Activated T-cell treated with anti-CD3 and anti-CD28 coated beads for 1 hour (primary cell): Measurements from ENCODE around the gene SUV39H2.
"Not testable (repeated sequence)": the region's sequence is repeated elsewhere in the genome, so short reads cannot be mapped to it uniquely, and the experiment has no call there.

Source experiments
- DNase-seq: peaks from one replicate; pipeline ENCODE4 v3.0.0-alpha.2; 2020; ENCODE audit warnings: low read depth

Gene SUV39H2

DNA sequence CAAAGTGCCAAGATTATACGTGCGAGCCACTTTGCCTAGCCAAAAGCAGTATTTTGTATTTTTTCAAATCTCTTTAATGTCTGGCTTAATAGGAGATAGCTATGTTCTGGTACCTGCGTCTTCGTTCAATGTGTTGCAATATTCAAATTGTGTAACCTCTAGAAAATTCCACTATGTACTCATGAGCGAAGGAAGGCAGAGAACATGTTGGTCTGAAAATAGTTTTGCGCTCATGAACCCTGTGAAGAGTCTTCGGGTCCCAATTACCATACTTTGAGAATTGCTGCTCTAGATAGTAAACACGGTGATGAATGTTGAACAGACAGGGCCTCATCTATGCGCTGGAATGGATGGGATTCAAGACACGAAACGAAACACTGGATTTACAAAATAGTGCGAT is 2.7 kb upstream of the SUV39H2 start:
- DNase-seq = no peak

DNA sequence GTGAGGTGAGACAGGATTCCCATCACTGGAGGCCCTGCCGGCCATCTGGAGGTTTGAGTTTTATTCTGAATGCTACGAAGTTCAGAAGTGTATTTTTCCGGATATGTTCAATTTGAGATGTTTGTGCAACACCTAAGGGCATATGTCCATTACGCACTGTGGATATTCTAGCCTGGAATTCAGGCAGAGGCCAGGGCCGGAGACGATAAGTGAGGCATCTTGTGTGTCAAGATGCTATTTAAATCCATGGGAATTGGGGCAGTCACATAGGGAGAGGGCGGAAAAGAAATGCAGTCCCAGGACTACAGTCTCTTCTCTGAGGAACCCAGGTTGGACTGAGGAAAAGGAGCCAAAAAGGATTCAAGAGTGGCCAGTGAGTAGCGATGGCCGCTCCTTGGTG is 1.9 kb upstream of the SUV39H2 start:
- DNase-seq = no peak

DNA sequence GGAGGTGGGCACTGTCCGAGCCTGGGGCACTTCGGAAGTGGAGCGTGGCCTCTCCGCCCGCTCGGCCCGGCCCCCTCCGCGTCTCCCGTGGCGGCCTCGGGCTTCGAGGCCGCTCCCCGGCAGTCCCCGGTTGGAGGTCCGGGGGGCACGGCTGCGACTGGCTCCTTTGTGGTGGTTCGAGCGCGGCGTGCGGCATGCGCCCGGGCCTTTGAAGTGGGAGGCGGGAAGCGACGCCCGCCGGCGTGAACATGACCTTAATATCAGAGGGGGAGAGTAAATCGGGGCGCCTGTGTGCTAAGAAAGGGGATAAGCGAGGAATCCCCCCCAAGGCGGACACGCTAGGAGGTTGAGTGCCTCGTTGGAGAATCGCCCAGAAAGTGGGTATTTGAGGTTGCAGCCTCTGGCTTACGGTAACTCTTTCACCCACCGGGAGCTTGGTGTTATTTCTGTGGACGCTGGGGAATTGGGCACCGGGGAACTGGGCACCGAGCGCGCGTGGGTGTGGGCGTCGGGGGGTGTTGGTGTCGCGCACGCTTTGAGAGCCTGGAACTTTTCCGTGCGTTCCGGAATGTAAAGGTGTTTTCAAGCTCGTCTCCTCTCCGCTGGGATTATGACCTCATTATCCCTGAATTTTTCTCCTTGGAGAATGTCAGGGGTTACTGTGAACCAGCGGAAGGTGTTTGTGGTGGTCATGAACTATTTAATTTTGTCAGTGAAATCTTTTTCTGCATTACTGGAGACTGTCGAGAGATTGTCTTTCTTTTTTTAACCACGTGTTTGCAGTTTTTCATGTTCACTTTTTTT is 660 bp downstream of the SUV39H2 start:
- DNase-seq = peak; percentile 12

DNA sequence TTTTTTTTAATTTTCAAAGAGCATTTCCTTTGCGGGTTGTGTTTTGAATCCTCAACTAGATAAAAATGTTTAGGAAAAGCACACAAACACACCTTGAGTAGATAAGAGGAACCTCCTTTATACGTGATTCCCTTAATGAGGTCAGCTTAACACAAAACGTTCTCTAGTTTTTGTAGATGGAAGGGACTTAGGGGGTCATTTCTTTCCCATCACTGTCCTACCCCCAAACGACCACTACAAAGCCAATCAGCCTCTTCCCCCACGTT is 1.2 kb downstream of the SUV39H2 start:
- no peak for DNase-seq

DNA sequence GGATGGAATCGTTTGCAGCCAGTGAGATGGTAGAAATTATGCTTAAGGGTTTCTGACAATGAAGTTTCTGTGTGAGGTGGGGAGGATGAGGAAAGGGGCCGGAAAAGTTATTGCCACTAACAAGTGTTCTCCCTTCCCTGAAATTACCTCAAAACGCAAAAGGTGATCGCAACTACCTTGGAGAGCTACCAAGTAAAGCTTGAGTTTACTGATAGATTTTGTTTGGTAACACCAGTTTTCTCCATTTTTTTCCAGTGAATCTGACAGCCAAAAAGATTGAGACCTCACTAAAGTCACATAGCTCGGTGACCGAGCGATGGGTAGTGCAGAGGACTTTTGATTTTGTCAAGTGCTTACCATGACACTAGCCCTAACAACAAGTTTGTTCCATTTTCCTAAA is 1.6 kb downstream of the SUV39H2 start:
- DNase-seq = no peak

DNA sequence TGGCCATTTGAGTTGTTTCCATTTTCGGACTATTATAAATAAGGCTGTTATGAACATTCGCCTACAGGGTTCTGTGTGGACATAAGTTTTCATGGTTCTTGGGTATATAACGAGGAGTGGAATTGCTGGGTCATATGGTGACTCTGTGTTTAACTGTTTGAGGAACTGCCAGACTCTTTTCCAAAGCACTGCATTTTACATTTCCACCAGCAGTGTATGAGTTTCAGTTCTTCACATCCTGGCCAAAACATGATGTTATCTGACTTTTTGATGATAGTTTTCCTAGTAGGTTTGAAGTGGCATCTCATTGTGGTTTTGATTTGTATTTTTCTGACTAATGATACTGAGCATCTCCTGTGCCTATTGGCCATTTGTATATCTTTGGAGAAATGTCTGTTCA is 5.4 kb downstream of the SUV39H2 start:
- no peak for DNase-seq

DNA sequence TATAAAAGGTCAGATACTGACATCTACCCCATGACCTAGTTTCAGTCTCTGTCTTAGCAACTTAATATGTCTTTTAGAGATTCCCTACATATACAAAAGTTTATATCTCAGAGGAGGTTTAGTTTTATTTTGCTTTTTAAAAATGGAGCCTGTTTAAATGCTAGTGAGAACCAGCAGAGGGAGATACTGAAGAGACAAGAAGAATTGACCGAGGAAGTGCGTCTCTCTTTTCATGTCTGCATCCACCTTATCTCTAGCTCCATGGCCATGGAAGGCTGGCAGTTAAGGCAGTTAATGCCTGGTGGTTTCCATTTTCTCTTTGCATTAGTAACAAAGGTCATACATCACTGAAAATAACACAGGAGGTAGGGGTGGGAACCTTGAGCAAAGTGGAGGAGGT is 10.7 kb downstream of the SUV39H2 start:
- DNase-seq = no peak

DNA sequence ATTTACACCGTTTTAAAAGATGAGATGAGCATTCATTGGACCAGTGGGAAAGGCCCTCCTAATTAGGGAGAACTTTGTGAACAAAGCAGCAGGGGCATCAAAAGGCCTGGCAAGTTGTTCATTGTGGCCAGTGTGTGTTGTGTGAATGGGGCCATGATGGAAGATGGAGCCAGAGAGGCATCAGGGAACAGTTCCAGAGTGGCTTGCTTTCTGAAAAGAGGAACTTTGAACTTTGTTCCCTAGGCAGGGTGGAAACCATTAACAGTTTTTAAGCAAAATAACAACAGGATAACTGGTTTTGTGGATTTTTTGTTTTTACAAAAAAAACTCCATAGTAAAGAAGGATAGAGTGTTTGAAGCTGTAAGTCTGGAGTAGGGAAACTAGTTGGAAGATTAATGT is 12.5 kb downstream of the SUV39H2 start:
- DNase-seq = no peak

DNA sequence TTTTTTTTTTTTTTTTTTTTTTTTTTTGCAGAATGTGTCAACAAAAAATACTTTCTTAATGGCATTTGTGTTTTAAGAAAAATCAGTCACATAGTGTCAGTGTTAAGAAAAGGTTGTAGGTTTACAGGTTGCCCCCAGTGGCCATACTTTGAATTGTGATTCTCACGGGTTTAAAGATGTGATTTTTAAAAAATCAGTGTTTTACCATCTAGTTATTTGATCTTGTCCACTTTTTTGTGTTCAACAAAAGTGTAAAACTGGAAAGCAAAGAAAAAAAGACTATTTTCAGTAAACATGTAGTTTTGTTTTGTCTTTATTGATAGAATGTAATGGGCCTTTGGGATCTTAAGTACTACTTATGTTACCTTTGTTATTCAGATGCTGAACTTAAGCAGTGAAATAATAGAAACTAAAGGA is 25.7 kb downstream of the SUV39H2 start:
- no peak for DNase-seq

DNA sequence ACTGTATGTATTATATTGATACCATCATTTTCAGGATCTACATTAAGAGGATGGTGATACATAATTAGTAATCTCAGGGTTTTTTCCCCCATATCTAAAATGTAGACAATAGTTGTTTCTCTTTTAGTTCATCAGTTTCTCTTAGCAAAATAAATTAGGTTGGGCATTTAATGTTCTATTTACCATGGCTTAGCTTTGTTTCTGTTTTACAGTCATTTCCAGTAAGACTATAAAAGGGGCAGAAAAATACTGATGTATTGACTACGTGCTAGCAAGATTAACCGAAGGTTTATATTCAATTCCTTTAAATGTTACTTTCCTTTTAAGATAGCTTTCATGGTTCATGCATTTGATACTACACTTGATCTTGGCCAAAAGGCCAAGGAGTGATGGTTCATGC is 26.2 kb downstream of the SUV39H2 start:
- no peak for DNase-seq

DNA sequence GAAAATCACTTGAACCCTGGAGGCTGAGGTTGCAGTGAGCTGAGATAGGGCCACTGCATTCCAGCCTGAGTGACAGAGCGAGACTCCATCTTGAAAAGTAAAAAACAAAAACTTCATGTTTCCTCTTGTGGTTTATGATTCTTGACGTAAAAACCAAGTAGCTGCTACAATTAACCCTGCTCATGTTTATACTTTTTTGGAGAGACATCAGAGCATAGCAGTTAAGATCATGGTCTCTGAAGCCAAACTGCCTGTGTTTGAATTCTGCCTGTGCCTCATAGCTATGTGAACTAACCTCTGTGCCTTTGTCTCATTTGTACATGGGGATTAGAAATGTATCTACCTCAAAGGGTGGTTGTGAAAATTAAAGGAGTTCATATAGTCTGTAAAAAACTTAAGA is 27.2 kb downstream of the SUV39H2 start:
- DNase-seq = no peak

DNA sequence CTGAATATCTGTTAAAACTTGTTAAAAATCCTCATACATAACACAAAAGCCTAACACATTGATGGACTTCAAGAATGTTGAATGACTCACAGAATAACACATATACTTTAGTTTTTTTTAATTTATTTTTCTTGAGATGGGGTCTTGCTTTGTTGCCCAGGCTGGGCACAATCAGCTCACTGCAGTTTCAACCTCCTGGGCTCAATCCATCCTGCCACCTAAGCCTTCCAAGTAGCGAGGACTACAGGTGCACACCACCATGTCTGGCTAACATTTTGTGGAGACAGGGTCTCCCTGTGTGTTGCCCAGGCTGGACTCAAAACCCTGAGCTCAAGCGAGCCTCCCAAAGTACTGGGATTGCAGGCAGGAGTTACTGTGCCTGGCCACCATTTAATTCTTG is 28.1 kb downstream of the SUV39H2 start:
- DNase-seq = no peak

DNA sequence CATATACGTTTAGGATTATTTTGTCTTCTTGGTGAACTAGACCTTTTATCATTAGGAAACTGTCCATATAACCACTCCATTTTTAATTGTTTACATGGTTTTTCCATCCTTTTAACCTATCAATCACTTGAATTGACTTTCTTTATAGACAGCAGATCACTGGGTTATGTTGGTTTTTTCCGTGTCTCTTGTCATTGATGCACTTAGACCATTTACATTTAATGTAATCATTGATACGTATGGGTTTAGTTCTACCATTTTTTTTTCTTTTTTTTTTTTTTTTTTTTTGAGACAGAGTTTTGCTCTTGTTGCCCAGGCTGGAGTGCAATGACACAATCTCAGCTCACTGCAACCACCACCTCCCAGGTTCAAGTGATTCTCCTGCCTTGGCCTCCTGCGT is 28.9 kb downstream of the SUV39H2 start:
- not testable (repeated sequence) for DNase-seq

DNA sequence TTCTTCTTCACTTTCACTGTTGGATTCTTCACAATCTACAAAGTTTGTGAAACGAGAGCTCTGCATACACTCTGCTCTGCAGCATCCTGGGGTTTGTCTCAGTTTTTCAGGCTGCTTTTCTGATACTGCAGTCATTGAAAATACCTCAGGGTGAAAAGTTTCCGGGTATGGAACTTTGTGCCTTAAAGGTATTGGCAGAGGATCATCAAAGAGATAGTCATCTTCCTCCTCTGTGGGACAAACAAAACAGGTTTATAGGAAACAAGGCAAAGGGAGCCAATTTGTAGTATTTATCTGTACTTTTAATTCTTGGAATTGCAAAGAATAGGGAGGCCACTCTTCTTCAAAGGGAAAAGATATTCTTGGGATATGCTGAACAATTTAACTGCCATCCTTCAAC is 30.4 kb downstream of the SUV39H2 start:
- DNase-seq = no peak

DNA sequence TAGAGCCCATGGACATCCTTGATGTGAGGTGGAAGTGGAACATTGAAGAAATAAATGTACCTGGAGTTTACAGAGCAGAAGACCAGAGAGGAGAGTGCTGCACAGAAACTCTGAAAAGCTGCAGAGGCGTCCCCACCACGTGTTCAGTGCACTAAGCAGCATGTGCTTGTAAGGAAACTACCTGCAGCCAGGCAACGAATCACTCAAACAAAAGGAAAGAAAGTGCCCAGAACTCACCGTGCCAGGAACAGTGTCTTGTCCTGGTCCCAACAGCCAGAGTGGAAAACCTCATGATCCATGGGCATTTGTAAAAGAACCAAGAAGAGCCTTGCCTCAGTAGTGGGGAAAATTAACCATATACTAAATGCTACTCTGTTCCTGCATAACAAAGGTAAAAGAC is 32.3 kb downstream of the SUV39H2 start:
- DNase-seq = no peak

DNA sequence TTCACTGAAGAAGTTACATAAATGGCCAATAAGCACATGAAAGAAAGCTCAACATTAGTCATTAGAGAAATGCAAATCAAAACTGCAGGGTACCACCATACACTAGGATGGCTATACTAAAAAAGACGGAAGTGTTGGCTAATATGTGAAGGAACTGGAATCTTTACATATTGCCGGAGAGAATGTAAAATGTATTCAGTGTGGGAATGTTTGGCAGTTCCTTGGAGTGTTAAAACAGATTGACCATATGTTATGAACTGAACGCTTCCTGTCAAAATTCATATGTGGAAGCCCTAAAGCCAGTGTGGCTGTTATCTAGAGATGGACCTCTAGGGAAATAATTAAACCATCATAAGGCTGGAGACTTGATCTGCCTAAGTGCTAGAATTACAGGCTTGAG is 33.1 kb downstream of the SUV39H2 start:
- no peak for DNase-seq

DNA sequence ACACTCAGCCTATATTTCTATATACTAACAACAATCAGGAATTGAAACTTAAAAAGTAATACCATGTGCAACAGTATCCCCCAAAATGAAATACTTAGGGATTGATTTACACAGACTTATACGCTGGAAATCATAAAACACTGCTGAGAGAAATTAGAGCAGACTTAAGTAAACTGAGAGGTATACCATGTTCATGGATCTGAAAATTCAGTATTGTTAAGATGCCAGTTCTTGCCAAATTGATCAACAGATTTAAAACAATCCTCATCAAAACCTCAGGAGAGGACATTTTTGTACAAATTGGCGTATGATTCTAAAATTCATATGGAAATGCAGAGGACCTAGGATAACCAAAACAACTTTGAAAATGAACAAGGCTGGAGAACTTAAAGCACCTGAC is 37.9 kb downstream of the SUV39H2 start:
- DNase-seq = no peak

DNA sequence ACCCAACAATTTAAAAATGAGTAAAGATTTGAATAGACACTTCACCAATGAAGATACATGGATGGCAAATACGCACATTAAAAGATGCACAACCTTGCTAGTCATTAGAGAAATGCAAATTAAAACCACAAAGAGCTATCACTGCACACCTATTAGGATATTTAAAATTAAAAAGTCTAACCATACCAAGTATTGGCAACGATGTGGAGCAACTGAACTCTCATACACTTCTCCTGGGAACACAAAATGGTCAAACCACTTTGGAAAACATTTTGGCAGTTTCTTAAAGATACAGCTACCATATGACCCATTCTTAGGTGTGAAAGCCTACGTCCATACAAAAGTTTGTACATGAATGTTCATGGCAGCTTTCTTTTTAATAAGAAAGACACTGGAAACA is 39.2 kb downstream of the SUV39H2 start:
- no peak for DNase-seq

DNA sequence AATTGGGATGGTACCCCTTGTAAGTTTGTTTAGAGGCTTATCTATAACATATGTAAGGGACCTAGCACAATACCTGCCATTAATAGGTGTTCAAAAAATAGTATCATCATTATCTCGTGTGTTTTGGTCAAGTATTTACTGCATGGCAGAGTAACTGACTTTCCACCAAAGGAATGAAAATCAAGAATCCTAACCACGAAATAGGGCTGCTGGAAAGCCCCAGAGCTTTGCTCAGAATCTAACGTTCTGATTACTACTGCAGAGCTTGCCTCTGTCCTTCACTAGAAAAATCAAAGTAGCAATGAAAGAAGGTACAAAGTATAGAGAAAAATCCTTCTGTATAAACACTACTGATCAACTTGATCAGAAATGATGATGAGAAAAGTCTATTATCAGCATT is 40.3 kb downstream of the SUV39H2 start:
- DNase-seq = no peak

DNA sequence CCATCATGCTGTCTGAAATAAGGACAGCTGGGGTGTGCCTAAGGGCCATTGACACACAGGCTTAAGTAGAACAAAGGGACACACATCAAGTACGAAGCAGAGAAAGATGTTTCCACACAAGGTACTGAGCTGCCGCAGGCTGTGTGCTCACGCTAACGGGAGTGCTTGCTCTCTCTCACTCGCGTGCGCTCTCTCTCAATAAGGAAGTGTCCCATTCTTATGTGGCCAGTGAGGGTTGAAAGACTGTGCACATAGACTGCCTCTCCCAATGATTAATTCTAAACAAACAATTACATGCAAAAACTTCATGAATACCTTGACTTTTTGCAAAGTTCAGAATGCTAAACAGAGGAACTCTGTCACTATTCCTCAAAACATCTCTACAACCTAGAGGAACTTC is 45.3 kb downstream of the SUV39H2 start:
- no peak for DNase-seq

DNA sequence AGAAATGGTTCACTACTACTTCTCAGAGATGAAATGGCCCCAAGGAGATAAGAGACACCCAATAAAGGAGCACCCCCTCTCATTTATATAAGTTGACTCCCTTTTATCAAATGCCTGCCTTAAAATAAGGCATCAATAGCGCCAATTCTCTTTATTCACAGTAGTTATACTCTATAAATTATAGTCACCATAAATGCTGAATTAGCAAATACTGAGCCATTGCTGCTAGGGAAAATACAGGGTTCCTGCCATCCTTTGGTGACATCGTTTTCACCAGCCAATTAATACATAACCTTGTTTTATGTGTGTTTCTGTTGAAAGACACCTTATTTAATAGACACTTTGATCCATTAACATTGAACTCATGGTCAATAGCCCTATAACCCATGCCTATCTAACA is 46.6 kb downstream of the SUV39H2 start:
- DNase-seq = no peak

DNA sequence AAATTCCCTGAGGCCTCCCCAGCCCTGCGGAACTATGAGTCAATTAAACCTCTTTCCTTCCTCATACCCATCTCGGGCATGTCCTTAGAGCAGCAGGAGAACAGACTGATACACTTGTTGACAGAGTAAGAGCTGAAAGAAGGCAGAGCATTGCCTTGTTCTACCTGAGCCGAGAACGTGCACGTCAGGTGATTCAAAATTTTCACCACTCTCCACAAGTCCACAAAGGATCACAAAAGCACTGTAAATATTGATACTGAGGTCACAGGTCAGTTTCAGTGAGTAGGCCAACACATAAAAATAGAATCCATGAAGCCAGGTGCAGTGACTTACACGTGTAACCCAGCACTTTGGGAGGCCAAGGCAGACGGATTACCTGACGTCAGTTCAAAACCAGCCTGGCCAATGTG is 47.4 kb downstream of the SUV39H2 start:
- no peak for DNase-seq

DNA sequence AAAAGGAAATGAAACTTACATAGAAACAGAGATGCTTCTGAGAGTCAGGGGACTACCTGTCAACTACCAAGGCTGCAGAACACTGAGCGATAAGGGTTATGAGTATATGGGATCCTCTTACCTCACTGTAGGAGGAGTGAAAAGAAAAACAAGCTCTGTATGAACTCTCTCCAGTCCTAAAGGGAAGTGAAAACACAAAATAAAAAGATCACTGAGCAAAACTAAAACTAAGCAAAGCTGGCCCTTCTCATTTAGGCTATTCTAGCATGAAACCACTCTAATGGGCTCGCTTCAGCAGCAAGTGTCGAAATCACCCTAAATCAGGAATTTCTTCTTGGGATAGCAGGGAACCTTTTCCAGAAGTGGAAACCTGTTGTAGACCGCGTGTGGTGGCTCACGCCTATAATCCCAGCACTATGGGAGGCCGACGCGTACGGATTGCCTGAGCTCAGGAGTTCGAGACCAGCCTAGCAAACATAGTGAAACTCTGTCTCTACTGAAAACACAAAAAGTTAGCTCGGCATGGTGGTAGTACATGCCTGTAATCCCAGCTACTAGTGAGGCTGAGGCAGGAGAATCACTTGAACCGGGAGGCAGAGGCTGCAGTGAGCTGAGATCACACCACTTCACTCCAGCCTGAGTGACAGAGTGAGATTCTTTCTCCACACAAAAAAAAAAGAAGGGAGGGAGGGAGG is 48.2 kb downstream of the SUV39H2 start:
- no peak for DNase-seq

DNA sequence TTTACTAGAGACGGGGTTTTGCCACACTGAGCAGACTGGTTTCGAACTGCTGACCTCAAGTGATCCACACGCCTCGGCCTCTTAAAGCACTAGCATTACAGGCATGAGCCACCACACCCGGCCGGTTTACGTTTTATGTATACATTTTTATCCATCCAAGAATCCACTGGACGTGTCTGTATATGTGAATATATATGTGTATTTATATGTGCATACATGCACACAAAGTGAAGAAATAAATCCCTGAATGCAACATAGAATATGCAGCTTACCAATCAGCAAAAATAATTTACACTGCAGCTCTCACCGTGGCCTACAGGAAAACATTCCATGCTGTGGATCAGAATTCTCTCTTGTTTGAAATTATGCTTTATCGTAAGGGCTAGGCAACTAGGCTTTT is 51.9 kb downstream of the SUV39H2 start:
- DNase-seq = no peak
